T follicular helper cell (primary cell): ENCODE measurements around the gene ARHGAP8.

Source experiments
- DNase-seq: peaks from one replicate; pipeline ENCODE4 v3.0.0-alpha.2; 2020; ENCODE audit warnings: low read depth
- total RNA-seq, 2 experiments: gene quantifications; one replicate each; lab custom pipeline; 2026; lab: John Stamatoyannopoulos, UW

ARHGAP8 gene
- total RNA-seq, result 0.06 to 0.09 reads per million in 2 experiments

GRCh38 chr22:44752285-44753188 lies at the start of gene ARHGAP8:
ARHGAP8 (plus strand) TSS chr22:44752575; CDS start chr22:44786528, 33,953 bp downstream.
- no peak for DNase-seq

DNA sequence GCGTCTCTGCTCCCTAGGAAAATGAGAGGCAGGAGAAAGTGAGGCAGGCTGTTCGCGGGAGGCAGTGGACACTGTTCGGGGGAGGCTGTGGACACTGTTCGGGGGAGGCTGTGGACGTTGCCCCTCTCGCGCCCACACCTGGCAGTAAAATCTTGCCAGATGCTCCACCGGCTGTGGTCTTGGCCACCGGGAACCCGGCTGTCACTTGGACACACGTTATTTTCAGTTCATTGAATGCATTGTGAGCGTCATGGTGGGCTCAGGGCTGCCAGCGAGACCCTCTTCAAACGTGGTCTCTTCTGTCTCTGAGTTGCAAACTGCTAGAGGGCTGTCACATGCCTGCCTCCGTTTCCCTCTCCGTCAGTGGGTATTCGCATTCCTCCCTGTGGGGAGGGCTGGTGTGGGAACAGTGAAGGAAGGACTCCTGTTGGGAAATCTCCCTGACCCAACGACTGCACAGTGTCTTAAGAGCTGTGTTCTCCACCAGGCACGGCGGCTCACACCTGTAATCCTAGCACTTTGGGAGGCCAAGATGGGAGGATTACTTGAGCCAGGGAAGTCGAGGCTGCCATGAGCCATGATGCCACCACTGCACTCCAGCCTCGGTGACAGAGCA lies 49.0 kb upstream of the ARHGAP8 start:
- DNase-seq, result no peak

GRCh38 chr22:44704159-44705021 lies 48.0 kb upstream of the ARHGAP8 start:
- no peak for DNase-seq

GRCh38 chr22:44705022-44705297 lies 47.4 kb upstream of the ARHGAP8 start:
- DNase-seq, result no peak

DNA sequence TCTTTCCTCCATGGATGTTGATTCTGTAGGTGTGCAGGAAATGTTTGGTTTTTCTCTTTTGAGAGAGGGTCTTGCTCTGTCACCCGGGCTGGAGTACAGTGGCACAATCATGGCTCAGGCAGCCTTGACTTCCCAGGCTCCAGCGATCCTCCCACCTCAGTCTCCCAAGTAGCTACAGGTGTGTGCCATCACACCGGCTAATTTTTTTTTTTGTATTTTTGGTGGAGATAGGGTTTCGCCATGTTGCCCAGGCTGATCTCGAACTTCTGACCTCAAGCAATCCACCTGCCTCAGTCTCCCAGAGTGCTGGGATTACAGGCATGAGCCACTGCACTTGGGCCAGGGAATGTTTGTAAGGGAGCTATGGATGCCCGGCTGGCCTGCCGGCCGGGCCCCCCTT lies 45.9 kb upstream of the ARHGAP8 start:
- DNase-seq, result no peak

DNA sequence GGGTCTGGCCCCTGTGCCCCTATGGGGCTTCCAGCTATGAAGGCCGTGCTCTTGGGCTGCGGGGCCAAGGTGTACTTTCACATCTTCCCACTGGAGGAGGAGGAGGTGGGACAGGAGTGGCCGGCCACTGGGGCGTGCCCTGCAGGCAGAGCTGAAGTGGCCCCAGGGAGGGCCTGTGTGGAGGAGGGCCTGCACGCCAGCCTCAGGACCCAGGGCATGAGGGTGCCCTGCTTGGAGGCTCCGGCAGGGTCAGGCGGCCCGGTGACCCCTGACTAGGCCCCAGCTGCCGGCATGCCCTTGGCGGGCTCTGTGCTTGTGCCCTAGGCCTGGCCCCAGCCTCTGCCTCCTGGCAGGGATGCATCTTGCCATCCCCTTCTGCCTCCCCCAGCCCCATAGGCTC lies 45.2 kb upstream of the ARHGAP8 start:
- DNase-seq, result no peak

DNA sequence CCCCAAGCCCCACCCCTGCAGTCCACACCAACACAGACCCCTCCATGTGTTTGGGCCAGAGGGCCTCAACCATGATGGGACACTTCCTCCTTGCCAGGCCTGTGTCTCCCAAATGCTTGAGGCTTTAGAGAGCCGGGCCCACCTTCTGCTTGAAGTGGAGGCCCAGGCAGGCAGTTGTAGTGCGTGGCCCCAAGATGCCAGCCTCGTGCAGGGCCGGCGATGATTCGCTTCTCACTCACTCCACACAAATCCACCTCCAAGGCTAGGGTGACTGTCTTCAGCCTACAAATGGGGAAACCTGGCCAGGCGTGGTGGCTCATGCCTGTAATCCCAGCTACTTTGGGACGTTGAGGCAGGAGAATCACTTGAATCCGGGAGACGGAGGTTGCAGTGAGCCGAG lies 44.6 kb upstream of the ARHGAP8 start:
- no peak for DNase-seq

- DNase-seq, result no peak
Observed at GRCh38 chr22:44709881-44710392, 42.4 kb upstream of the ARHGAP8 start.

GRCh38 chr22:44710474-44711240 lies 41.7 kb upstream of the ARHGAP8 start:
- DNase-seq, result no peak

GRCh38 chr22:44711241-44711560 lies 41.2 kb upstream of the ARHGAP8 start:
- no peak for DNase-seq

GRCh38 chr22:44711690-44712555 lies 40.5 kb upstream of the ARHGAP8 start:
- no peak for DNase-seq

DNA sequence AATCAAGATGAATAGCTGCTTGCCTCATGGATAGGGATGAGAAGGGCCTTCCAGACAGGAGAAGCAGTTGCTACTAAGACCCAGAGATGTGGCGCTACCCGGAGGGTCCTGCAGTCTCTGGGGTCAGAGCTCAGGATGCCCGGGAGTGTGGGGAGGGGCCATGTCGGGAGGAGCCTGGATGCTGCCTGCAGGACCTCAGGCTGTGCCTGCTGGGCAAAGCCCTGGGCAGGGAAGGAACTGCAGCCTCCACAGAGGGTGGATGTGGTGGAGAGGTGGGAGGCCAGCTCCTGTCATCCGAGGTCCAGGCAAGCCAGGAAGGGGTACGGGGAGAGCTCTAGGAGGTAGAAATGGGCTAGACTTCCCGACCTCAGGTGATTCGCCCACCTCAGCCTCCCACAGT lies 39.4 kb upstream of the ARHGAP8 start:
- DNase-seq, result no peak

GRCh38 chr22:44714703-44715350 lies 37.5 kb upstream of the ARHGAP8 start:
- no peak for DNase-seq

DNA sequence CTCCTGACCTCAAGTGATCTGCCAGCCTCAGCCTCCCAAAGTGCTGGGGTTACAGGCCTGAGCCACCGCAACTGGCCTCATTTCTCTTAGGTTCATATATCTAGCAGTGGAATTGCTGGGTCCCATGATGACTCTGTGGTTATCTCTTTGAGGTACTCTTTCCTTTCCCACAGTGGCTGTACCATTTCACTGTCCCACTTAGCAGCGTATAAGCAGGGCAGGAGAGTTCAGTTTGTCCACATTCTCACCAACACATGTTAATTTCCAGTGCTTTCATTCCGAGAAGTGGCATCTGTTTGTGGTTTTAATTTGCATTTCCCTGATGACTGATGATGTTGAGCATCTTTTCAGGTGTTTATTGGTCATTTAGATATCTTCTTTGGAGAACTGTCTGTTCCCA lies 34.0 kb upstream of the ARHGAP8 start:
- no peak for DNase-seq

DNA sequence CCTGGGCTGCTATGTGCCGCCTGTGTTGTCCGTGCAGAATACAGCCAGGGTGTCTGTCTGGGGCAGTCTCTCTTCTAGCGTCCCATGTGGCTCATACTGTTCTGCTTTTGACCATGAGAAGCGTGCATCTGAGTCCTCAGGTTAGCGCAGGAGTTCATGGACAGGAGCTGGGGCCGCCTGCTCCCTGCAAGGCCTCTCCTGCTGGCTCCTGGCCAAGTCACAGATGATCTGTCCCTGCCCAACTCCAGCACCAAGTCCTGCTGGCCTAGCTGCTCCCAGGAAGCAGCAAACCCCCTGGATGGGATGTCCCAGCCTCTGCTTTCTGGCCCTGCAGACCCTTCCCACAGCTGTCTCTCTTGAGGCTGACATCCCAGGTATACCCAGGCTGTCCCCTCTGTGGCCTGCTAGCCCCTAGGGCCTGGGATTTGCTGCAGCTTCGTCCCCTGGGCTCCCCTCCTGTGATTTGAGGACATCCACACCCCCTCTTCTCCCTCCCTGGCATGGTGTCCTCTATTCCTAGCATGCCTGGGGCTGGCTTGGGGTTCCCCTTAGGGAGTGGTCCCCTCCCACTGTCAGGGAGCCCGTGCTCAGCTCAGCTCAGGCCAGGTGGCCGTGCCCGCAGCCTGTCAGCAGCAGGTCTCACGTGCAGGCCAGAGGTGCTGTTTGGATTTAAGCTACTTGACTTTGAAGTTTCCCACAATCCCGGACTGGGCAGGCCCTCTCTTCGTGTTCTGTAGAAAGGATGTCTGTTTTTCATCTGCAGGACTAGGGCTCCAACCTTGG lies 32.6 kb upstream of the ARHGAP8 start:
- no peak for DNase-seq

- no peak for DNase-seq
Observed at GRCh38 chr22:44721213-44721612, 31.2 kb upstream of the ARHGAP8 start.

GRCh38 chr22:44722611-44723010 lies 29.8 kb upstream of the ARHGAP8 start:
- no peak for DNase-seq

DNA sequence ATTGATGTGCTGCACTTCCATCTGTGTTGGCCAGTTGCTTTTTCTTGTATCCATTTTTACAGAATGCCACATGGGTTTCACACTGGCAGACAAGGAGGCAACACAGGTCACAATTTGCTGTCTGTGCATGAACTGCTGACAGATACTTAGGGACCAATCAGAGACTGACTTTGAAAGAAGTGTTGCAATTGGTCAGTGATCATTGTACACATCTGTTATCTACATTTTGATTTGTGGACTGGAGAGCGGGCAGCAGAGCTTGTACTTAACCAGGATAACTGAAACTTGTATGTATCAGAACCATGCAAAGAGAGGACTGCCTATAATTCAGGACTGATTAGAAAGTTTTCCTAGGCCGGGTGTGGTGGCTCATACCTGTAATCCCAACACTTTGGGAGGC lies 28.6 kb upstream of the ARHGAP8 start:
- no peak for DNase-seq

DNA sequence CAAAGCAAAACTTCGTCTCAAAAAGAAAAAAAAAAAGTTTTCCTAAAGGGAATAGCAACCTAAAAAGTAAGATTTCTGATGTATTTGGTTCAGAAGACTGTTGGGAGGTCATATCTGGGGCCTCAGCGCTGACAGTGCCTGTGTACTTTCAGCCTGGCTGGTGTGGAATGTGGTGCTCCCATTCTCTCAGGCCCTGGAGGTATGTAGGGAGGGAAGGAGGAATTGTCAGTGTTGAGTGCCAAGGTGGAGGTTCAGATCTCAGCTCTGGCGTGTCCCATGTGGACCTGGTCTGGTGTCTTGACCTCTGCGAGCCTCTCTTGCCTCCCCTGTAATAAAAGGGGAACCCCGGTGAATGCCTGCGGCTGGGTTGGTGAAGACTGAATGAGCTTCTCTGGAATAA lies 28.0 kb upstream of the ARHGAP8 start:
- no peak for DNase-seq
